HG02759 (cell line): ENCODE measurements around the gene PDE2A.
"Not testable (repeated sequence)": the region's sequence is repeated elsewhere in the genome, so short reads cannot be mapped to it uniquely, and the experiment has no call there.

Experiments used
- ATAC-seq: cut with Tn5 transposase; IDR thresholded peaks from one replicate; pipeline ENCODE4 v1.9.1; 2021; ENCODE audit warnings: mild to moderate bottlenecking, moderate library complexity; ENCODE audit not compliant: unreplicated experiment

PDE2A gene

DNA sequence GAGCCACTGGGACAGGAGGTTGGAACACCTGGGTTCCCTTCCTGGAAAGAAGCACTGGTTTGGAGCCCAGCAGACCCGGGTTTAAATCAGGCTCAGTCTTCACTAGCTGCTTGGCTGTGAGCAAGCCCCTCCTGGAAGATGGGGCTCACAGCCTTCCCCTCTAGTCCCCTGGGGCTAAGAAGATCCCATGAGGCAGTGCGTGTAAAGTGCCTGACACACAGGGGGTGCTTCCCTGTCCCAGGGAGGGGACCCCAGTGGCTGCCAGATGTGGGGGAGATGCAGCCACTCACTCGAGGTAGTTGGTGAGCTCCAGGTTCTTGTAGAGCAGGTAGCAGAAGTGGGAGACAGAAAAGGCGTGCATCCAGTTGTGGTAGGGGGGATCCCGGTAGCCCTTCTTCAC, 93.2 kb downstream of the PDE2A start:
- ATAC-seq: no peak

DNA sequence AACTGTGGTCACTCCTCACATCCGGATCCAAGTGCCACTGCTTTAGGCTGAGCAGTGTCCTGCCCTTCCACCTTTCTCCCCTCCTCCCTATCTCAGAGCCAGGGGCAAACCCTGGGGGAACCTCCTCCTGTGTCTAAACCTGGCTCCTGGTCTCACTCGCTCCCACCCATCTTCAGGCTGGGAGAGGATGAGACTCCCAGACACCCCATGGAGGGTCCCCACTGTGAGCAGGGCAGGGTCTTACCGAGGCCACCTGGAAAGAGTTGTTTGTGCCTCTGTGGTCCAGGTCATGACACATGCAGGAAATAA, 93.6 kb downstream of the PDE2A start:
- no peak for ATAC-seq

DNA sequence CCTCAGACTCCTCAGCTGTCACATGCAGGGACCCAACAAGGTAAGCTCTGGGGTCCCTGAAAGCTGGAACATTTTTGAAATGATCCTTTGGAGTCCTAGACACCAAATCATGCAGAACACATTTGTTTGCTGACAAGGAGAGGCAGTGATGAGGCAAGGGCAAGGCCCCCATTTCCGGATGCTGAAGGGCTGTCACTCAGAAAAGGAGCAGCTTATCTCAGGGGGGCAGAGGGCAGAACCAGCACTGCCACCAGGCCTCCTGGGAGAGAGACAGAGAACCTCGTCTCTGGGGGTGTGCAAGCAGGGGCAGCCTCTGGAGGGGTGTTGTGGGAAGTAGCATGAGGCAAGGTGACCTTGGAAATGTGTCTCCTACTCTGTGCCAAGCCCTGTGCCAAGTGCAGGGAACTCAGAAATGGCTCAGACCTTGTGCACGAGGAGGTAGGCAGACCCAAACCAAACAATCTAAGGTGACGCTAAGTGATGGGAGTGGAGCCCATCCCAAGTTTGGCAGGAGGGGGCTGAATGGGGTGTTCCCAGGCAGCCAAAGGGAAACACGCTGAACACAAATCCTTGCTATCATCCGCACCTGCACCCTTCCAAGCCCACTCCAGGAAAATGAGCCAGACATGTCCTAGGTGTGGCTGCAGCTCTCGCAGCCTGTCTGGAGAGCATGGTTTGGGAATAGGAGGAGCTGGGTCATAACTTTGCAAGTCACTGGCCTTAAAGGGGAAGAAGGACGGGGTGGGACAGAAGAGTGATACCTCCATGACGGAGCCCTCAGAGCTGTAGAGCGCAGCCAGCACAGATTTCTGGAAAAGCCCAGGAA, 94.2 kb downstream of the PDE2A start:
- no peak for ATAC-seq

DNA sequence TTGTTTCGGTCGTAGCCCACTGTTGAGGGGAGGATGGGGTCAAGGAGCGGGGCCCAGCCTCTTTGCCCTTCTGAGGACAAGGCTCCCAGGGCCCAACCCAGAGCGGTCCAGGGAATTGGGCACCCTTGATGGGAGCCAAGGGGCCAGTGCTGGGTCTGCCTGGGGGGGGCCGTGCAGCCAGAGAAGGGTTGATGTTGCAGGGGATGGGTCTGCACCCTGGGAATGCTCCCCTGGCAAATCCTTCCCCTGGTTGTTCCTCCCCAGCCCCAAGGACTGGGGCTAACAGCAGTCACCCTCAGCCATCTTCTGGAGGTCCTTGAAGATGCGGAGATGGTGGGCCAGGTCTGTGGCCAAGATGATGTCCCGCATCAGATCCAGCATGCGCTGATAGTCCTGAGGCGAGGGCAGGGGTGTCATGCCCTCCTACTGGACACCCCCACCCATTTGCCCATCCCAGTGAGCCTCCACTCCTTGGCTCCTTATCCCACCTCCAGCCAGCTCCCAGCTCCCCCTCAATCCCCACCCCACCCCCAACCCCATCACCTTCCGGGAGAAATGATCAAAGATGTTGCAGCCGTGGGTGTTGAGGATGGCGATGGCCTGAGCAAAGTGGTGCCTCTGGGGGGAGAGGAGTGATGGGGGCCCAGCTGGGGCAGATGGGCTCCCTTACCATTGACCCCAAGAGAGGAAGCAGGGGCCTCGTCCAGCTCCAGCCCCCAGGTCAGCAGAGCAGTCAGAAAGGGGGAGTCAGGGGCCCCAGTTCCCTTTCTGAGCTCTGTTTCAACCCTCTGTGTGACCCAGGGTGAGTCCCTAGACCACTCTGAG, 95.0 kb downstream of the PDE2A start:
- ATAC-seq: no peak

DNA sequence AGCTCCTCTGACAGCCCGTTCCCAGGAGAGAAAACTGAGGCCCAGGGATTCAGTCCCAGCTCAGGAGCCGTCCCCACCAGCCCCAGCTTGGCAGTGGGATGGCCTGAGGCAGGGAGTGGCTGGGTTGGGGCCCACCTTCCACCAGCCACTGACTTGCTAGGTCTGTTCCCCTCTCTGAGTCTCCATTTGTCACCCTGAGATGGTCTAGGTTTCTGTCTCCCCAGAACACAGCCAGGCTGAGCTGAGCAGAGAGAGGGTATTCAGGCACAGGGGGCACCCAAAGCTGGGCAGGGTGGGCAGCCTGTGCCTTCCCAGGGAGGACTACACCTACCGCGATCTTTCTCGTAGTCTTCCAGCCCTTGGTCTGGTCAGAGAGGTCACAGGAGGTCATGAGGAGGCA, 95.7 kb downstream of the PDE2A start:
- ATAC-seq: no peak

GRCh38 chr11:72578051-72578450, 96.2 kb downstream of the PDE2A start:
- ATAC-seq: no peak

DNA sequence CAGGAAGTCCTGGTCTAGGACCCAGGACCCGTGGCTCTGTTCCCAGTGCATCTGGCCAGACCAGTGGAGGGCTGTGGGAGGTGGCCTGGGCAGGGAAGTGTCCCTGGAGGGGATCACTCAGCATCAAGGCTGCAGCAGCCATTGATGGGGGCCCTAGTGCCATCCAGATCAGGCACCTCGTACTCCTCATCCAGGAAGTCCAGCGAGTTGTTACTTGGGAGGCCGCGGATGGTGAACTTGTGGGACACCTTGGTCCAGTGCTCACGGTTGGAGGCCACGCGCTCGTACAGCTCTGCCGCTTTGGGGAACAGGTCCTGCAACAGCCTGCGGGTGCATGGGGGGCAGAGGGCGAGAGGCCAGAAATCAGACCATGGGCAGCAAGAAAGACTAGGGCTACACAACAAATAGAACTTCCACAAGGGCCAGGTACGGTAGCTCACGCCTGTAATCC, 96.9 kb downstream of the PDE2A start:
- no peak for ATAC-seq

DNA sequence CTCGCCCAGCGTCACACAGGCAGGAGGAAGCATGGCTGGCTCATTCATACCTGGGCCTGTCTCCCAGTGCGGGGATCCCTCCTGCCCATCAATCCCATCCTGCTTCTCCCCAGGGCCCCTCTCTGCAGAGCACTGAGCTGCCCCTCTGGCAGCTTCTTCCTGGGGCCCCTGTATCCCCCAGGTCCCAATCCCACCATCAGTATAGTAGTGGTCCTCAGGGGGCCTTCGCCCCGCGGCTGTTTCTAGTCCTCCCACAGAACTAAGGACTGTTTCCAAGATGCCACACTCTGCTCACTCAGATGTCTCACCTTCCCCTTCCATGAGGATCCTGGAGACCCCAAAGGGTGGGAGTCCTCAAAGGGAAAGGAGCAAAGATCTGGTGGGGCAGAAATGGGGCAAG, 97.6 kb downstream of the PDE2A start:
- no peak for ATAC-seq

- no peak for ATAC-seq
Measured at GRCh38 chr11:72576243-72576595, 98.0 kb downstream of the PDE2A start.

GRCh38 chr11:72575533-72576242, 98.5 kb downstream of the PDE2A start:
- no peak for ATAC-seq

GRCh38 chr11:72574548-72575460, 99.4 kb downstream of the PDE2A start:
- no peak for ATAC-seq

GRCh38 chr11:72573855-72574445, 100.3 kb downstream of the PDE2A start:
- ATAC-seq: no peak

DNA sequence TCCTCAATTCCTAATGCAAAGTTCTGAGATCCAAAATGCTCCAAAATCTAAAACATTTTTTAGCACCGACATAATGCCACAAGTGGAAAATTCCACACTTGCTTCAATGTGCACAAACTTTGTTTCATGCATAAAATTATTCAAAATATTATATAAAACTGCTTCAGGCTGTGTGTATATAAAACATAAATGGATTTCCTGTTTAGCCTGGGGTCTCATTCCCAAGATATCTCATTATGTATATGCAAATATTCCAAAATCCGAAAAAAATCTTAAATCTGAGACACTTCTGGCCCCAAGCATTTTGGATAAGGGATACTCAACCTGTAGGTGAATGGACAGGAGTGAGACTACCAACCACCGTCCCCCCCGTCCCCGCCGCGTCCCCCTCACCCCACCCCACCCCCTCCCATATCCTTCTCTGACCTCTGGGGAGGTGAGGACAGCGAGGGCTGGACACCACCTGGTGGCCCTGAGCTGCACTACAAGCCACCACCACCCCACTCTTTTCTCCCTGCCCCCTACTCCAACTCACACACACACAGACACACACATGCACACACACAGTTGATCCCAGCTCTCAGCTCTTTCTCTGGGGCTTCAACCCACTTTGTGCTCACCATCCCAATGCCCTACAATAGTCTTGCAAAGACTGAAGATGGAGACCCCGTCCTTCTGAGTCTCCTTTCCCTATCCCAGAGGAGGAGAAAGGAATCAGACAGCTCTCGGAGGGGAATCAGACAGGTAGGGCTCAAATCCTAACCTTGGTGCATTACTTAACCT, 101.0 kb downstream of the PDE2A start:
- peak; percentile 49 for ATAC-seq

GRCh38 chr11:72572540-72572939, 101.7 kb downstream of the PDE2A start:
- ATAC-seq: not testable (repeated sequence)

- ATAC-seq: no peak
Measured at GRCh38 chr11:72570893-72571661, 103.1 kb downstream of the PDE2A start.

DNA sequence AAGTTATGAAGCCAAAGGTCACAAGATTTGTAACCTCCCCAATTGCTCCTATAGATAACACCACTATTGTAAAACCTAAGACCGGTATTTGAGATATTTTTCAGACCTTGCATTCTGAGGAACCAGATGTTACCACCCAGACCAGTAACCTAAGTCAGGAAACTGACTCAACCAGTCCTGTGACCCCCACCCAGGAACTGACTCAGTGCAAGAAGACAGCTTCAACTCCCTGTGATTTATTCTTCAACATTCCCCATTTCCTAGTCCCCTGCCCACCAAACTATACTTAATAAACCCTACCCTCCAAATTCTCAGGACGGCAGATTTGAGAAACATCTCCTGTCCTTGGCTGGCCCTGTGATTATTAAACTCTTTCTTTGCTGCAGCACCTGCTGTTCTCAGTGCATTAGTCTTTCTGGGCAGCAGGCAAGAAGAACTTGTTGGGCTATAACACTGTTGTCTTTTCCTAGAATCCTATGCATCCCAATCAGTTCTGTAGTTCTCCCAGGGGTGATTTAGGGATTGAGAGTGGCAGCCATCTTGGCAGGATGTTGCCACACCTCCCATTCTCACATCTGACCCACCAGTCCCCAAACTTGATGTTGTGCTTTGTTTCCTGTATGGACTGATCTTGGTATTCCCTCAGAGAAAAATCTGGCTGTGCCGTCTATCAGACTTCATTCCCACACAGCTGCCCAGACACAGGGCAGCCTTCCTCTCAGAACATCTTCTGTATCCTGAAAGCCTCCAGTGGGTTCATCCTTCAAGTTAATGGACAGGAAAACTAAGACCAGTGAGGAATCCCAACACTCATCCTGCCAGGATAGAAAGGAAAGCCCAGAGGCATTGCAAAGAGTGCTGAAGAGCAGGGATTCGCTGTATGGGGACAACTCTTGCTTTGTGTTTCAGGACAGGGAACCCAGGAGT, 104.0 kb downstream of the PDE2A start:
- no peak for ATAC-seq

GRCh38 chr11:72568861-72569260, 105.4 kb downstream of the PDE2A start:
- ATAC-seq: no peak

- no peak for ATAC-seq
Measured at GRCh38 chr11:72562431-72562830, 111.8 kb downstream of the PDE2A start.
